D721Med (cell line): Measurements from ENCODE around the gene RIMBP2.

Experiments
- DNase-seq: peaks from one replicate; pipeline ENCODE4 v3.0.0; 2011; ENCODE audit warnings: low spot score; ENCODE audit not compliant: insufficient read length
- FAIRE-seq: peaks from 2 replicates; lab custom pipeline; 2011; peaks lifted over from hg19 to GRCh38; lab: Jason Lieb, UNC
- CTCF ChIP-seq: IDR thresholded peaks from 2 replicates; pipeline ENCODE4 v1.5.1; 2012; ENCODE audit warnings: mild to moderate bottlenecking, control low read depth; ENCODE audit not compliant: insufficient read depth; ENCODE audit errors: missing control alignments

Gene RIMBP2

GRCh38 chr12:130709151-130709970 lies 6.7 kb downstream of the RIMBP2 start:
- TF ChIP-seq CTCF: no peak
- FAIRE-seq: no peak
- DNase-seq: no peak

GRCh38 chr12:130708648-130709047 lies 7.5 kb downstream of the RIMBP2 start:
- FAIRE-seq (no peak), DNase-seq (no peak)
- TF ChIP-seq CTCF: no peak

GRCh38 chr12:130707571-130707891 lies 8.6 kb downstream of the RIMBP2 start:
- DNase-seq (no peak), FAIRE-seq (no peak)
- no peak for TF ChIP-seq CTCF

- DNase-seq: no peak
- no peak for TF ChIP-seq CTCF
- FAIRE-seq: no peak
These were observed 9.1 kb downstream of the RIMBP2 start for GRCh38 chr12:130706885-130707570.

GRCh38 chr12:130706311-130706710 lies 9.8 kb downstream of the RIMBP2 start:
- TF ChIP-seq CTCF: no peak
- no peak for DNase-seq
- FAIRE-seq: no peak

- FAIRE-seq (no peak), DNase-seq (no peak)
- no peak for TF ChIP-seq CTCF
These were observed 10.8 kb downstream of the RIMBP2 start for GRCh38 chr12:130705178-130705822.

- FAIRE-seq (no peak), DNase-seq (no peak)
- no peak for TF ChIP-seq CTCF
These were observed 11.5 kb downstream of the RIMBP2 start for GRCh38 chr12:130704606-130705005.
